Small intestine (tissue), 4 donors: ENCODE results near the gene SPOCK1. TPM values are rescaled to one million over a fixed set of nuclear protein-coding genes. Genes with fewer than 3 reads are reported as not detected.

Experiments
- polyA plus RNA-seq, 4 donors: library from polyadenylated mRNA; stranded (reverse) in 3 of 4; unstranded in 1 of 4; fragments of 200-250 nt in 3 of 4; fragments of 120-200 nt in 1 of 4; gene quantifications; one replicate each; pipeline versions ENCODE4 v1.2.1 to v1.2.3, GENCODE V29; 2013
- donor health status: healthy with polysubstance abuse.
- donor health status: Bipolar disorder and iron deficiency.
- donor health status: healthy.

SPOCK1 gene
- polyA plus RNA-seq, 4 donors, result 0.22 to 1.1 (median 0.54) TPM

Other genes starting within 250 kb of the SPOCK1 start
- gene KLHL3, start 236.8 kb upstream of the SPOCK1 start, polyA plus RNA-seq, result 1 to 10 TPM in 2 of 4 donors, under 1 TPM in 2; 0.67 to 6.5 (median 1.8) TPM